ENCODE results near the gene MB21D2.

GRCh38 chr3:192862408-192863090 lies 55.1 kb downstream of the MB21D2 start:
- TF ChIP-seq CTCF (conservative IDR thresholded peaks at IDR 0.05; ENCODE audit: low read depth, low read length) (no peak), EZH2 (IDR thresholded peaks at IDR 0.05; ENCODE audit: low read length, unreplicated experiment) (no peak)
